ENCODE results near the gene CYP2C8.

The CYP2C8 gene

DNA sequence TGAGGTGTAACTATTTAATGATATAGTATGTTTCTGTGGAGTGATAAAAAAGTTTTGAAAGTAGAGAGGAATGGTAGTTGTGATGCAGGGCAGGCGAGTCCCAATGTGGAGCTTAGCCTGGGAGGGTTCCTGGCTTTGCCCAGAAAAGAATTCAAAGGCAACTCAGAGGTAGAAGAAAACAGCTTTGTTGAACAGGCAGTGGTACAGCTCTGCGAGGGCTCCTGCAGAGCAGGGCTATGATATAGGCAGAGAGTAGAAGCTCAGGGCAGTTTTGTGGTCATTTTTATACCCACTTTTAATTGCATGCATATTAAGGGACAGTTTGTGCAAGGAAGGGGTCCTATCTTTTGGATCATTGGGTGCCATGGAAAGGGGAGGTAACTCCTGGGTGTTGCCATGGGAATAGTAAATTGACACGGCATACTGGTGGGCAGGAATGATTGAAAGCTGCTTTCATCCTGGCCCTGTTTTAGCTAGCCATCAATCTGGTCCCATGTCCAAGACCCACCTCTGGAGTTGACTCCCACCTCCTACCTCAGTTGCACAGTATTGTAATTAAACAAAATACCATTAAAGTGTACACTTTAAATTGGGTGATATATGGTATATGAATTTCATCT is 12.4 kb downstream of the CYP2C8 start:
- no peak for DNase-seq (ENCODE audit: low read depth)
- TF ChIP-seq, protein P1, sequence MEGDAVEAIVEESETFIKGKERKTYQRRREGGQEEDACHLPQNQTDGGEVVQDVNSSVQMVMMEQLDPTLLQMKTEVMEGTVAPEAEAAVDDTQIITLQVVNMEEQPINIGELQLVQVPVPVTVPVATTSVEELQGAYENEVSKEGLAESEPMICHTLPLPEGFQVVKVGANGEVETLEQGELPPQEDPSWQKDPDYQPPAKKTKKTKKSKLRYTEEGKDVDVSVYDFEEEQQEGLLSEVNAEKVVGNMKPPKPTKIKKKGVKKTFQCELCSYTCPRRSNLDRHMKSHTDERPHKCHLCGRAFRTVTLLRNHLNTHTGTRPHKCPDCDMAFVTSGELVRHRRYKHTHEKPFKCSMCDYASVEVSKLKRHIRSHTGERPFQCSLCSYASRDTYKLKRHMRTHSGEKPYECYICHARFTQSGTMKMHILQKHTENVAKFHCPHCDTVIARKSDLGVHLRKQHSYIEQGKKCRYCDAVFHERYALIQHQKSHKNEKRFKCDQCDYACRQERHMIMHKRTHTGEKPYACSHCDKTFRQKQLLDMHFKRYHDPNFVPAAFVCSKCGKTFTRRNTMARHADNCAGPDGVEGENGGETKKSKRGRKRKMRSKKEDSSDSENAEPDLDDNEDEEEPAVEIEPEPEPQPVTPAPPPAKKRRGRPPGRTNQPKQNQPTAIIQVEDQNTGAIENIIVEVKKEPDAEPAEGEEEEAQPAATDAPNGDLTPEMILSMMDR (IDR thresholded peaks at IDR 0.05; ENCODE audit: control insufficient read depth, extremely low read depth, insufficient read depth): no peak
- no peak overlapping the region for H3K4me3 ChIP-seq (ENCODE audit: low read depth, low read length)

DNA sequence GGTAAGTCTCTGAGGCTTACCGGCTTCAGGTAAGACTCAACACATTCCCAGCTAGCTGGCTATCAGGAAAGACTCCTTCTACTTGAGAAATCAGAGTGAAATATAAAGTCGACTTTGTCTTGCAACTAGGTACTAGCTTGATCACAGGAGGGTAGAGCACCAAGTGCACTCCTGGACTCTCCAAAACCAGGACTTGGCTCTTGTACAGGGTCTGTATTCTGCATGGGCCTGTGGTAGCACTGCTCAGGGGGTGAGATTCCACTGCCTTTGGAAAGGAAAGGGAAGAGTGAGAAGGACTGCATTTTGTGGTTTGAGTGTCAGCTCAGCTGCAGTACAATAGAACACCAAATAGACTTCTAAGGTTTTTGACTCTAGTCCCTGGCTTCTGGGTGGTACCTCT is 19.4 kb downstream of the CYP2C8 start:
- TF ChIP-seq, protein P1 (IDR thresholded peaks at IDR 0.05; ENCODE audit: control insufficient read depth, extremely low read depth, insufficient read depth): no peak
- no peak overlapping the region for H3K4me3 ChIP-seq (ENCODE audit: low read depth, low read length)
- no peak for DNase-seq (ENCODE audit: low read depth)

DNA sequence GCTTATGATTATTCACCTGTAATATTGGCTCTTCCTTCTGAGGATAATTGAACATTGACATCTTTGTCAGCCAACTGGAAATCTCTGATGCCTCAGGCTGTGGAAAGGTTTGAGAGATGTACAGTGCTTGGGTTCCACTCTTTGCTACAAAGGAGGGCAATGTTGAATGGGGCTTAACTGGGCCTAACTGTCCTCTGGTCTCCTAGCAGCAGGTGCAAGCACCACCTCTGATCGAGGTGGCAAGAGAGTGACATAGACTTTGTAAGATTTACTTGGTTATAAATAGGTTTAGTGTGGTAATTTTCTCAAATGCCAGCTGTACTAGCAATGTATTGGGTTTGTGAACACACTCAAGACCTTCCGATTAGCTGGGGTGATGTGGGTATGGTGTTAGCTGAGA is 21.1 kb downstream of the CYP2C8 start:
- TF ChIP-seq, protein P1 (IDR thresholded peaks at IDR 0.05; ENCODE audit: control insufficient read depth, extremely low read depth, insufficient read depth): no peak
- no peak for DNase-seq (ENCODE audit: low read depth)
- no peak overlapping the region for H3K4me3 ChIP-seq (ENCODE audit: low read depth, low read length)

DNA sequence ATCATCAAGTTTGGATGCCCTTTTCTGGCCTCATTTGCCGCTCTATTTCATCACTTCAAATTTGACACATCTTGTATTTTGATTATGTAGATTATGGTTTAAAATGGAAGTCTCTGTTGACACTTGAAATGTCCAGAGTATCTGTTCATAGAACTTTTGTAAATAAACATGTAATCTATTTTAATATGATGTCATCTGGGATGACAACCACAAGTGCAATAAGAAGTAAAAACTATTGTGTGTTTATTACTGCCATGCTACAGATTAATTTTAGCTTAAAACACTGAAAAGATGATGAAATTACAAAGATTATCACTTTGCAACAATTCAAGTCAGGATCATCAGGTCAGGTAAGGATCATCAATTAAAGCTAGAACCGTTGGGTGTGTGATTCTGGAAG is 30.0 kb downstream of the CYP2C8 start:
- TF ChIP-seq, protein P1 (IDR thresholded peaks at IDR 0.05; ENCODE audit: control insufficient read depth, extremely low read depth, insufficient read depth): no peak
- no peak overlapping the region for H3K4me3 ChIP-seq (ENCODE audit: low read depth, low read length)
- no peak for DNase-seq (ENCODE audit: low read depth)

DNA sequence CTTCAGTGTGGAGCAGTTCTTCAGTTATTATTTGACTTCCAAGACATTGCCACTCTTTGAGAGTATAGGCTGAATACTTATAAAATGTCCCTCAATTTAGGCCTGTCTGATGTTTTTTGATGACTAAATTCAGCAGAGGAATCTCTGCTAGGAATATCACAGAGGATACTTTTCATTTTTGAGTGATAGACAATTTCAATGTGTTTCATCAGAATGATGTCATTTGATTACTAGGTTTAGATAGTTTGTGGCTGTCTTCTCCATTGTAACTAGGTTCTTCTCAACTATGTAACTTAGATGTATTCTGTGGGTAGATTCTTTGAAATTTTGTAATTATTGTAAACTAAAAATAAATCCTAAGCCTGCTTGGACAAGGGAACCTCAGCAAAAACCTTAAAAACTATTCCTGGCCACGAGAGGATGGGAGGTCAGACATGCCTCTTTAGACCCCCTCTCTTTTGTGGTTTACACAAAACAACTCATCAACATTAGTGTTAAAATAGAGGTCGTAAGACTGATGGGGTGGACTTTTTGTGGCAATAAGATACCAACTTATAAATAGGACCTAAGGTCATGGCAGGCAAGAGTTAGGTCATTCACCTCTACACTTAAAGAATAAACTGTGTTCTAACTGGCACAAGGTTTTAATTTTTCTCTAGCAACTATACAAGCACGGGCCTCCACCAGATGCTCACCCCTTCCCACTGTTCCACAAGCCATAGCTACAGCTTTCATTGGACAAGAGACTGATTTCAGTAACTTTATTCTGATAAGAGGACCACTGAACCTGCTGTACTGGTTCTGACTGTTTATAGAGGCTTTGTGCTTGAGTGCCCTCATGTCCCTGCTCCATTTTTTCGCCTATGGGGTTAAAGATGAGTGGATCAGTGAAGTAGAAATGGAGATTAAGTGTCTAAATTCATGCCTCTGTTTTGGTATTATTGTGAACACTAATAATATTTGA is 33.7 kb downstream of the CYP2C8 start:
- TF ChIP-seq, protein P1 (IDR thresholded peaks at IDR 0.05; ENCODE audit: control insufficient read depth, extremely low read depth, insufficient read depth): no peak
- no peak overlapping the region for H3K4me3 ChIP-seq (ENCODE audit: low read depth, low read length)
- no peak for DNase-seq (ENCODE audit: low read depth)

DNA sequence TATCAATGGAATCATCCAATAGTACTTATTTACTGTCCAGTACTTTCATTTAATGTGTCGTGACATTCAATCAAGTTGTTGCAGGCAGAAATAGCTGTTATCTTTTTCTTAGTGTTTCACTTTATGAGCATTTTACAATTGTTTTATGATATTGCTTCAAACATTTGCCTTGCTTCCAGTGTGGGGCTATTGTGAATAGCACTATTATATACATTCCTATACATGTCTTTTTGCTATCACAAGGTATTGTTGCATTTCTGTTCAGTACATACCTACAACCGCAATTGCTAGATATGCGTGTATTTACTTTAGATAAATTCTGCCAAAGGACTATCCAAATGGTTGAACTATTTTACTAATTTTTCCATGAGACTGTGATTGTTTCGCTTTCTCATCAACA is 34.9 kb downstream of the CYP2C8 start:
- TF ChIP-seq, protein P1 (IDR thresholded peaks at IDR 0.05; ENCODE audit: control insufficient read depth, extremely low read depth, insufficient read depth): no peak
- no peak for DNase-seq (ENCODE audit: low read depth)
- H3K4me3 ChIP-seq (ENCODE audit: low read depth, low read length): no peak overlapping the region

Data from LNCaP clone FGC (cell line).